Parathyroid adenoma (tissue), 2 donors: ENCODE data around the gene PTPRM.

Experiments used
- H2AFZ ChIP-seq: fragments of 300-600 bp; sonication (generic); one replicate; pipeline ENCODE4 v1.7.0; 2017; ENCODE audit warnings: antibody characterized with exemption, mild to moderate bottlenecking
- H3K27ac ChIP-seq: fragments of 300-600 bp; sonication (generic); one replicate; pipeline ENCODE4 v1.7.0; 2017
- H3K27me3 ChIP-seq: fragments of 300-600 bp; sonication (generic); one replicate; pipeline ENCODE4 v1.7.0; 2017; ENCODE audit warnings: low read length; ENCODE audit not compliant: control insufficient read depth, insufficient read depth
- H3K36me3 ChIP-seq: fragments of 300-600 bp; sonication (generic); one replicate; pipeline ENCODE4 v1.7.0; 2017; ENCODE audit warnings: low read length; ENCODE audit not compliant: control insufficient read depth, insufficient read depth
- H3K4me1 ChIP-seq: fragments of 300-600 bp; sonication (generic); one replicate; pipeline ENCODE4 v1.7.0; 2017; ENCODE audit warnings: control low read depth
- H3K4me2 ChIP-seq: fragments of 300-600 bp; sonication (generic); one replicate; pipeline ENCODE4 v1.7.0; 2017; ENCODE audit warnings: low read length
- H3K4me3 ChIP-seq: fragments of 300-600 bp; sonication (generic); one replicate; pipeline ENCODE4 v1.7.0; 2017; ENCODE audit warnings: low read depth, low read length
- H3K79me2 ChIP-seq: fragments of 300-600 bp; sonication (generic); one replicate; pipeline ENCODE4 v1.7.0; 2017; ENCODE audit warnings: control low read depth
- H3K9ac ChIP-seq: fragments of 300-600 bp; sonication (generic); one replicate; pipeline ENCODE4 v1.7.0; 2017; ENCODE audit warnings: mild to moderate bottlenecking
- H3K9me3 ChIP-seq: fragments of 300-600 bp; sonication (generic); one replicate; pipeline ENCODE4 v1.7.0; 2017; ENCODE audit warnings: low read length; ENCODE audit not compliant: control insufficient read depth
- TF ChIP-seq, protein P1 (sequence below): fragments of 300-600 bp; sonication (generic); IDR thresholded peaks from one replicate; pipeline ENCODE4 v1.7.0; 2017; ENCODE audit warnings: antibody characterized with exemption, mild to moderate bottlenecking
- donor health status: primary hyperparathyroidism.

PTPRM gene

DNA sequence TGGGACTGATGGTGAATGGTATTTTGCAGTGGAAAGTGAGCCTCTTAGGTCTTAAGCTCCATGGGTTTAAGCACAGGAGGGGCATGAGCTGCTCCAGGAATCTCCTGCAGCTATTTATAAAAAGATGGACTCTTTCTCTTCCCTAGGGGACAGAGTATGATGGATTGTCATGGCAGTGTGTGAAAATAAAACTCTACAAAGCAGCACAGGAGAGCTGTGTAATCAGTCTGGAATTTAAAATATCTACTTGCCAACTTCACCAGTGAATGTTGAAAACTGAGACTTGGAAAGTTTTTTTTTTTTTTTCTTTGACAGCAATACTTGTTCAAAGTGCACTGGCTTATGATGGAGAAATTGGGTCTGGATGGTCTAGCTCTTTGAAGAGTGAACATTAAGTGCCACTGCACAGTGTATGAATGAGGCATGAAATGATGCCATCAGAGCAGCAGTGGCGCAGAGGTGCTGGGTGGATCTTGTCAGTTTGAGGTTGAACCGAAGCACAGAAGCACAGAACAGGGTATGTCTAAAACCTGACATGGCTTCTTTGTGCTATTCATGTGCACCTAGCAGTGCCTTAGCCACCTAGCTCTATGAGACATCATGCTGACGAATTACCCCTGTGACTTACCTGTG, 245.4 kb downstream of the PTPRM start:
- no peak overlapping the region for H3K4me2 ChIP-seq
- no peak overlapping the region for H3K4me3 ChIP-seq
- TF ChIP-seq, protein P1, sequence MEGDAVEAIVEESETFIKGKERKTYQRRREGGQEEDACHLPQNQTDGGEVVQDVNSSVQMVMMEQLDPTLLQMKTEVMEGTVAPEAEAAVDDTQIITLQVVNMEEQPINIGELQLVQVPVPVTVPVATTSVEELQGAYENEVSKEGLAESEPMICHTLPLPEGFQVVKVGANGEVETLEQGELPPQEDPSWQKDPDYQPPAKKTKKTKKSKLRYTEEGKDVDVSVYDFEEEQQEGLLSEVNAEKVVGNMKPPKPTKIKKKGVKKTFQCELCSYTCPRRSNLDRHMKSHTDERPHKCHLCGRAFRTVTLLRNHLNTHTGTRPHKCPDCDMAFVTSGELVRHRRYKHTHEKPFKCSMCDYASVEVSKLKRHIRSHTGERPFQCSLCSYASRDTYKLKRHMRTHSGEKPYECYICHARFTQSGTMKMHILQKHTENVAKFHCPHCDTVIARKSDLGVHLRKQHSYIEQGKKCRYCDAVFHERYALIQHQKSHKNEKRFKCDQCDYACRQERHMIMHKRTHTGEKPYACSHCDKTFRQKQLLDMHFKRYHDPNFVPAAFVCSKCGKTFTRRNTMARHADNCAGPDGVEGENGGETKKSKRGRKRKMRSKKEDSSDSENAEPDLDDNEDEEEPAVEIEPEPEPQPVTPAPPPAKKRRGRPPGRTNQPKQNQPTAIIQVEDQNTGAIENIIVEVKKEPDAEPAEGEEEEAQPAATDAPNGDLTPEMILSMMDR, result no peak
- no peak overlapping the region for H2AFZ ChIP-seq
- H3K4me1 ChIP-seq, result peaks cover 3% of the 10 kb centered on the region
- H3K9me3 ChIP-seq, result no peaks in the 10 kb centered on the region
- peaks cover 14% of the 10 kb centered on the region for H3K79me2 ChIP-seq
- no peak overlapping the region for H3K9ac ChIP-seq
- H3K27me3 ChIP-seq, result no peaks in the 10 kb centered on the region
- no peaks in the 10 kb centered on the region for H3K36me3 ChIP-seq
- no peak overlapping the region for H3K27ac ChIP-seq

DNA sequence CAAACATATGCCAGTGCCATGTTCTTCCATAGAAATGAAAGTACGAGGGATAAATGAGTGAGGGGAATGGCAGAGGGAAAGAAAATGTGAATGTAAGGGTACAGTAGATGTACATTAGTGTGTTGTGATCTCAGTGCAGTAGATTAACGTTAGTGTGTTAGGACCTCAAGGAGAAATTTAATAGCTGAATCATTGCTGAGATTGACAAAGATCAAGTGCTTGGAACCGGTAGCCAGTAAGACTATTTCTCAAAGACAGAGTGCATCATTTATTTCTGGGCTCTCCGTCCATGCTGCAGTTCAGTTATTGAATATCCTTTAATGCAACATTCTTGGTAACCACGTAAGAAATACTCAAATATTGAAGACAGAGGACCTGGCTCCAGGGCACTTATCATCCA, 246.0 kb downstream of the PTPRM start:
- no peak overlapping the region for H3K4me3 ChIP-seq

DNA sequence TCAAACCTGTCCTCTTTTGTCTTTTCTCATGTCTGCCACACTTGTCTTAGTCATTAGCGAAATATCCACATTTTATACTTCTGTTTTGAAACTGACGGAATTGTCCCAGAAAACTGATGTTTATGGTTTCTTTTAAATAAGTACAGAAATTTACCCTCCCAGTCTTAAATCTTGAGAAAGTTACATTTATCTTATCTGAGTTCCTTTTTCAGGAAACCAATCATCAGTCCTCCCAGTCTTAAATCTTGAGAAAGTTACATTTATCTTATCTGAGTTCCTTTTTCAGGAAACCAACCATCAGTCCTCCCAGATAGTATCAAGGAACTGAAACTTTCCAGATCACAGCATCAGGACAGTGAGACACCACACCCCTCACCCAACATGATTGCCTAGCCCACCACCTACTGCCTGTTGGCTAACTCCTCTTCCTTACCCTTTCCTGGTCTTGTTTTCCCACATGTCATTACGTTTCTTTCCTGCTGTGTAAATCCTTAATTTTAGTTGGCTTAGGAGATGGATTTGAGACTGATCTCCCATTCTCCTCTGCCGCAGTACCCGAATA, 247.7 kb downstream of the PTPRM start:
- Histone ChIP-seq H3K4me3 (no peak overlapping the region), H3K9me3 (no peaks in the 10 kb centered on the region), H3K9ac (no peak overlapping the region), H3K79me2 (peaks cover 11% of the 10 kb centered on the region), H3K4me2 (no peak overlapping the region), H3K36me3 (no peaks in the 10 kb centered on the region), H3K27ac (no peak overlapping the region), H3K27me3 (no peaks in the 10 kb centered on the region), H3K4me1 (peaks cover 3% of the 10 kb centered on the region), H2AFZ (no peak overlapping the region)
- TF ChIP-seq, protein P1, result no peak

More for the DNA sequence above, 246.0 kb downstream of the PTPRM start:
- Histone ChIP-seq H3K27ac (no peak overlapping the region), H3K79me2 (peaks cover 14% of the 10 kb centered on the region), H3K27me3 (no peaks in the 10 kb centered on the region), H3K9ac (no peak overlapping the region), H3K36me3 (no peaks in the 10 kb centered on the region), H2AFZ (no peak overlapping the region), H3K9me3 (no peaks in the 10 kb centered on the region), H3K4me1 (peaks cover 3% of the 10 kb centered on the region), H3K4me2 (no peak overlapping the region)
- TF ChIP-seq, protein P1, result no peak

DNA sequence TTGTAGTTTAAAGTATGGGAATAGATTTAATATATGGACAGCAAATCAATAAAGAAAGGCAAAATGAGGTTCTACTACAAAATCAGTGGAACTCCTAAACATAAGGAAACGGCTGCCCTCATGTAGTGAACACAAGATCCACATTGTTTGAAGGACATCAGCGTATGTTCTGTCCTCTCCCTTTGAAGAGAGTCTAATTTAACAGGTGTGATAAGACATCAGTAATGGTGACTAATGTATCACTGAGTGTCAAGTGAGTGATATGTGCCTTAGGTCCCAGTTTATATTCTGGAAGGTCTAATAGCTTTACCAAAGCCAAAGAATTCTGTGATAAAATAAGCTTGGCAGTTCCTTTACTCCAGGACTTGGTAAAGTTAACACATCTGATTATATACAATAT, 248.7 kb downstream of the PTPRM start:
- H3K27ac ChIP-seq, result no peak overlapping the region
- no peaks in the 10 kb centered on the region for H3K27me3 ChIP-seq
- no peaks in the 10 kb centered on the region for H3K9me3 ChIP-seq
- H3K79me2 ChIP-seq, result peaks cover 11% of the 10 kb centered on the region
- TF ChIP-seq, protein P1, result no peak
- H3K4me2 ChIP-seq, result no peak overlapping the region
- H2AFZ ChIP-seq, result no peak overlapping the region
- no peak overlapping the region for H3K4me3 ChIP-seq
- H3K36me3 ChIP-seq, result no peaks in the 10 kb centered on the region
- no peaks in the 10 kb centered on the region for H3K4me1 ChIP-seq
- H3K9ac ChIP-seq, result no peak overlapping the region
